Fibroblast of lung (primary cell): ENCODE data around the gene PRKCA. TPM values are rescaled to one million over a fixed set of nuclear protein-coding genes. Genes with fewer than 3 reads are reported as not detected.

Source experiments
- DNase-seq, 2 donors: peaks; one replicate each; pipeline versions ENCODE4 v3.0.0 to v3.0.0-alpha.2; 2010; ENCODE audit warnings: low read depth in 2 of 2
- H2AFZ ChIP-seq: 2 replicates; pipeline ENCODE4 v1.5.1; 2012; ENCODE audit warnings: low read length, control low read depth, inconsistent platforms
- H3K27ac ChIP-seq: 2 replicates; pipeline ENCODE4 v1.5.1; 2011; ENCODE audit warnings: low read length, control low read depth; ENCODE audit not compliant: insufficient read depth
- H3K27me3 ChIP-seq: 2 replicates; pipeline ENCODE4 v1.5.1; 2011; ENCODE audit warnings: mild to moderate bottlenecking, low read length; ENCODE audit not compliant: control insufficient read depth, insufficient read depth
- H3K36me3 ChIP-seq: 2 replicates; pipeline ENCODE4 v1.5.1; 2011; ENCODE audit warnings: low read length; ENCODE audit not compliant: control insufficient read depth, insufficient read depth
- H3K4me1 ChIP-seq: 2 replicates; pipeline ENCODE4 v1.5.1; 2011; ENCODE audit warnings: low read length; ENCODE audit not compliant: control insufficient read depth, insufficient read depth; ENCODE audit errors: extremely low read depth
- H3K4me2 ChIP-seq: 2 replicates; pipeline ENCODE4 v1.5.1; 2011; ENCODE audit warnings: low read length, control low read depth; ENCODE audit not compliant: insufficient read depth; ENCODE audit errors: extremely low read depth
- H3K4me3 ChIP-seq, 4 experiments: fragments of 200-600 bp in 1 of 4; sonication (generic) in 1 of 4; replicated peaks in 1 of 4; 2 replicates each; pipeline ENCODE4 v1.5.1; 2011 to 2016; ENCODE audit warnings: low read length in 4 of 4, low read depth in 3 of 4, mild to moderate bottlenecking in 3 of 4, control low read depth in 2 of 4, inconsistent platforms in 1 of 4, mixed read lengths in 1 of 4; ENCODE audit not compliant: insufficient read depth in 1 of 4; ENCODE audit errors: control extremely low read depth in 1 of 4
- H3K79me2 ChIP-seq: 2 replicates; pipeline ENCODE4 v1.5.1; 2012; ENCODE audit warnings: mild to moderate bottlenecking, low read length, inconsistent platforms; ENCODE audit not compliant: control insufficient read depth, insufficient read depth
- H3K9ac ChIP-seq: 2 replicates; pipeline ENCODE4 v1.5.1; 2011; ENCODE audit warnings: mild to moderate bottlenecking, low read length, control low read depth; ENCODE audit not compliant: insufficient read depth
- H3K9me3 ChIP-seq: 2 replicates; pipeline ENCODE4 v1.5.1; 2012; ENCODE audit warnings: low read depth, low read length; ENCODE audit not compliant: control insufficient read depth, insufficient read depth
- H4K20me1 ChIP-seq: 2 replicates; pipeline ENCODE4 v1.5.1; 2011; ENCODE audit warnings: low read length; ENCODE audit not compliant: control insufficient read depth, insufficient read depth; ENCODE audit errors: extremely low read depth
- CTCF ChIP-seq, 2 donors: IDR thresholded peaks in 1 of 2; conservative IDR thresholded peaks in 1 of 2; 1 replicate in 1 of 2; 2 replicates in 1 of 2; pipeline ENCODE4 v1.5.1; 2011 to 2012; ENCODE audit warnings: low read length in 2 of 2, control low read depth in 1 of 2, inconsistent platforms in 1 of 2, low read depth in 1 of 2, mild to moderate bottlenecking in 1 of 2
- EZH2 ChIP-seq: IDR thresholded peaks from 2 replicates; pipeline ENCODE4 v1.5.1; 2012; ENCODE audit warnings: low read length, control low read depth, mild to moderate bottlenecking; ENCODE audit errors: missing control alignments
- polyA plus RNA-seq, 2 donors: library from polyadenylated mRNA; depleted of rRNA in 1 of 2; stranded (reverse) in 1 of 2; unstranded in 1 of 2; fragments of >200 nt; gene quantifications; 2 replicates each; pipeline ENCODE4 v1.2.1, GENCODE V29; 2011 to 2012; ENCODE audit warnings: missing spikeins in 1 of 2
- total RNA-seq: library from RNA; depleted of rRNA; stranded (reverse); fragments of >200 nt; gene quantifications from 2 replicates; pipeline ENCODE4 v1.2.1, GENCODE V29; 2014

The PRKCA gene
- total and polyA plus RNA-seq, 2 donors (not counting 1 experiment from before 2014, with no cell fraction given): 34.0 to 74.2 TPM

GRCh38 chr17:66799849-66800537 lies 497.6 kb downstream of the PRKCA start:
- no peak overlapping the region for H2AFZ ChIP-seq
- no peak overlapping the region for H3K4me3 ChIP-seq
- no peaks in the 10 kb centered on the region for H3K27me3 ChIP-seq
- H3K27ac ChIP-seq: no peak overlapping the region
- no peak overlapping the region for H3K4me2 ChIP-seq
- no peak overlapping the region for H3K9ac ChIP-seq
- H4K20me1 ChIP-seq: no peaks in the 10 kb centered on the region
- no peak for TF ChIP-seq CTCF (conservative IDR thresholded peaks at IDR 0.05 in 1 of 2, IDR thresholded peaks at IDR 0.05 in 1 of 2; ENCODE audit: low read depth in 1 of 2, low read length in 2 of 2)
- no peak for TF ChIP-seq EZH2
- no peaks in the 10 kb centered on the region for H3K79me2 ChIP-seq
- no peaks in the 10 kb centered on the region for H3K9me3 ChIP-seq
- DNase-seq: no peak
- peaks cover 12% of the 10 kb centered on the region for H3K36me3 ChIP-seq
- H3K4me1 ChIP-seq: no peaks in the 10 kb centered on the region

GRCh38 chr17:66803474-66803951 lies 501.1 kb downstream of the PRKCA start:
- no peak overlapping the region for H3K27ac ChIP-seq
- no peak for DNase-seq

GRCh38 chr17:66805567-66805966 lies 503.2 kb downstream of the PRKCA start:
- H2AFZ ChIP-seq: no peak overlapping the region
- DNase-seq: no peak
- H3K27ac ChIP-seq: no peak overlapping the region
- H4K20me1 ChIP-seq: no peaks in the 10 kb centered on the region
- no peaks in the 10 kb centered on the region for H3K9me3 ChIP-seq
- H3K4me1 ChIP-seq: no peaks in the 10 kb centered on the region
- no peak overlapping the region for H3K9ac ChIP-seq
- peaks cover 4% of the 10 kb centered on the region for H3K36me3 ChIP-seq
- TF ChIP-seq CTCF (conservative IDR thresholded peaks at IDR 0.05 in 1 of 2, IDR thresholded peaks at IDR 0.05 in 1 of 2; ENCODE audit: low read depth in 1 of 2, low read length in 2 of 2) (no peak), EZH2 (no peak)
- H3K4me3 ChIP-seq: no peak overlapping the region
- H3K79me2 ChIP-seq: no peaks in the 10 kb centered on the region
- no peak overlapping the region for H3K4me2 ChIP-seq
- H3K27me3 ChIP-seq: no peaks in the 10 kb centered on the region

More at GRCh38 chr17:66803474-66803951, 501.1 kb downstream of the PRKCA start:
- Histone ChIP-seq H3K9me3 (no peaks in the 10 kb centered on the region), H3K4me1 (no peaks in the 10 kb centered on the region), H3K36me3 (peaks cover 4% of the 10 kb centered on the region), H3K9ac (no peak overlapping the region), H3K27me3 (no peaks in the 10 kb centered on the region), H3K4me3 (no peak overlapping the region), H4K20me1 (no peaks in the 10 kb centered on the region), H2AFZ (no peak overlapping the region), H3K4me2 (no peak overlapping the region), H3K79me2 (no peaks in the 10 kb centered on the region)
- TF ChIP-seq EZH2 (no peak), CTCF (conservative IDR thresholded peaks at IDR 0.05 in 1 of 2, IDR thresholded peaks at IDR 0.05 in 1 of 2; ENCODE audit: low read depth in 1 of 2, low read length in 2 of 2) (no peak)
